Stimulated activated memory B cell treated with anti-CD40 and anti-IgM and Interleukin-4, amounts not matched to agents 10 μg/mL and 1 μg/mL and 100 μg/mL, for 72 hours (primary cell): ENCODE measurements around the gene ITGAL.

Experiments
- ATAC-seq: fragments of 150-1000 bp; cut with Tn5 transposase; 2 replicates; pipeline ENCODE4 v1.10.0; 2021
- H3K27ac Mint-ChIP-seq: one replicate; pipeline ENCODE4 v1.8.0; 2022; ENCODE audit warnings: mild to moderate bottlenecking, mixed read lengths
- H3K27me3 Mint-ChIP-seq: one replicate; pipeline ENCODE4 v1.8.0; 2022; ENCODE audit warnings: mixed read lengths
- H3K36me3 Mint-ChIP-seq: one replicate; pipeline ENCODE4 v1.8.0; 2022; ENCODE audit warnings: mixed read lengths
- H3K4me1 Mint-ChIP-seq: one replicate; pipeline ENCODE4 v1.8.0; 2022; ENCODE audit warnings: mixed read lengths
- H3K4me3 Mint-ChIP-seq: one replicate; pipeline ENCODE4 v1.8.0; 2022; ENCODE audit warnings: mild to moderate bottlenecking, moderate library complexity, mixed read lengths
- H3K9me3 Mint-ChIP-seq: one replicate; pipeline ENCODE4 v1.8.0; 2022; ENCODE audit warnings: mixed read lengths

ITGAL gene

GRCh38 chr16:30525844-30526136 lies 53.2 kb downstream of the ITGAL start:
- H3K4me3 Mint-ChIP-seq = peak overlapping the region; percentile 77
- H3K4me1 Mint-ChIP-seq = peaks cover 34% of the 10 kb centered on the region
- no peaks in the 10 kb centered on the region for H3K9me3 Mint-ChIP-seq
- no peaks in the 10 kb centered on the region for H3K27me3 Mint-ChIP-seq
- no peak overlapping the region for H3K27ac Mint-ChIP-seq
- peaks cover 15% of the 10 kb centered on the region for H3K36me3 Mint-ChIP-seq
- no peak for ATAC-seq

- no peaks in the 10 kb centered on the region for H3K27me3 Mint-ChIP-seq
- H3K36me3 Mint-ChIP-seq = peaks cover 15% of the 10 kb centered on the region
- peaks cover 34% of the 10 kb centered on the region for H3K4me1 Mint-ChIP-seq
- peak; percentile 64 for ATAC-seq
- H3K27ac Mint-ChIP-seq = peak within 1 kb of the TSS; percentile 77
- peak within 1 kb of the TSS; percentile 94 for H3K4me3 Mint-ChIP-seq
- H3K9me3 Mint-ChIP-seq = no peaks in the 10 kb centered on the region
Observed at GRCh38 chr16:30526137-30526822, 53.7 kb downstream of the ITGAL start, which contains the start of gene ZNF768. Gene ZNF768, minus strand, starts transcription at chr16:30526566. Its CDS starts 153 bp downstream, at chr16:30526413.

DNA sequence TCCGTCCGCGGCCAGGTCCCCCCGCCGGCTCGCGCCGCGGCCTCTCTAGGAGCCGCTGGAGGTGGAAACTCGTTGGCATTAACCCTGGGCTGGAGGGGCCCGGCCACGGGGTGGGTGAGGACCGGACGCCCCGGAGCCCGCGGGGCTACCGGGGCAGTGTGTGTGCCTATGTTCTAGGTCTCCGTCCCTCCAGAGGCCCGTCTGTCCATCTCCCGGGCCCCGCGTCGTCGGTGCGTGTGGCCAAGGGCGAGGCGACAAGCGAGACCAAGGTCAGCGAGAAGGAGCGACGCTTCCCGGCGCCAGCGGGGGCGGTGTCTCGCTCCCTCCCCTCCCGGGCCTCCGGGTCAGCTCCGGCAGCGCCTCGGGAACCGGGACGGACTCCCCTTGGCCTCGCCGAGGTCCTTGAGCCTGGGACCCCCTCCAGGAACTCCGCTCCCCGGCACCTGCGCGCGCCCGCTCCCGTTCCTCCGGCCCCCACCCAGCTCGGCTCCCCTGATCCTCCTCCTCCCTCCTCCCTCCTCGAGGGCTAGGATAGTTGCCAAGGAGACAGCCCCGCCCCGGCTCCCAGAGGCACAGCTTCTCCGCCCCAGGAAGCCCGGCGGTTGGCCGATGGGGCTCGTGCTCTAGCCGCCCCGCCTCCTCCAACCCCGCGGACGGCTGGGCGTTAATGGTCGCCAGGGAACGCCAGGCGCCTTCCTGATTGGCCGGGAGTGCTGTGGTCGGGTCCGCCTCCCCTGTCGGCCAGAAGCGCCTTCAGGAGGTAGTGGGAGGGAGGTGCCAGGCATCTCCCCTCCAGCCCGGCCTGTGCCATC lies 54.5 kb downstream of the ITGAL start:
- Mint-ChIP-seq H3K4me1 (peaks cover 34% of the 10 kb centered on the region), H3K27ac (peak overlapping the region; percentile 77), H3K4me3 (peak overlapping the region; percentile 94), H3K27me3 (no peaks in the 10 kb centered on the region), H3K9me3 (no peaks in the 10 kb centered on the region), H3K36me3 (peaks cover 10% of the 10 kb centered on the region)
- ATAC-seq = peak; percentile 91

GRCh38 chr16:30527635-30528178 lies 55.2 kb downstream of the ITGAL start:
- Mint-ChIP-seq H3K4me3 (peak overlapping the region; percentile 94), H3K4me1 (peaks cover 34% of the 10 kb centered on the region), H3K9me3 (no peaks in the 10 kb centered on the region), H3K36me3 (peaks cover 5% of the 10 kb centered on the region), H3K27ac (peak overlapping the region; percentile 77), H3K27me3 (no peaks in the 10 kb centered on the region)
- peak; percentile 53 for ATAC-seq

DNA sequence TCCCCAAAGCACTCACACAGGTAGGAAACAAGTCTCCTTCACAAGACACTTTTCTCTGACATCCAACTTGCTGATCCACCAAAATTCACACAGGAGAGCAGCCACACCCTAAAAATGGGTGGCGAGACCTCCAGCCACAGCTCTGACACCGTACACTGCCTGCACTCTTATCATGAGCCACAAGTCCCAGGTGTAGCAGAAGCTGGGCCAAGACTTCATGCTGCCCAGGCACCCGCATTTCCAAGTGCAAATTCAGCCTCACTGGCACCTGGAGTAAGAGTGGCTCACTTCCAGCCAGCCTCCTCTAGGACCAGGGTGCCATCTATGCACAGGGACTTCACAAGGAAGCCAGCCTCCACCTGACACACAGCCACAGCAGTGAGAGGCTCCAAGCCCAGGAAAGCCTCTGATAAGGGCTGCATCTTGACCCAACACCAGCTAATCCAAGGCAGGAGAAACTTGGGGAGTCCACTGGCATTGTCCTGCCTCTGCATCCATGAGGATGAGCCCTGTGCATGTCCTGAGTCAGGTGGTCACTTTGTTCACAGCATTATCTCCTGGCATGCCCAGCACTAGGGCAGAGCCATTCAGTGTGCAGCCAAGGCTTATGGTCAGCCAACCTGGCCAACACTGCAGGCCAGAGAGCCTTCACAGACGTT lies 56.4 kb downstream of the ITGAL start:
- no peak for ATAC-seq
- no peaks in the 10 kb centered on the region for H3K9me3 Mint-ChIP-seq
- H3K27me3 Mint-ChIP-seq = no peaks in the 10 kb centered on the region
- H3K36me3 Mint-ChIP-seq = peaks cover 5% of the 10 kb centered on the region
- H3K27ac Mint-ChIP-seq = peak overlapping the region; percentile 77
- peaks cover 45% of the 10 kb centered on the region for H3K4me1 Mint-ChIP-seq
- H3K4me3 Mint-ChIP-seq = no peak overlapping the region

DNA sequence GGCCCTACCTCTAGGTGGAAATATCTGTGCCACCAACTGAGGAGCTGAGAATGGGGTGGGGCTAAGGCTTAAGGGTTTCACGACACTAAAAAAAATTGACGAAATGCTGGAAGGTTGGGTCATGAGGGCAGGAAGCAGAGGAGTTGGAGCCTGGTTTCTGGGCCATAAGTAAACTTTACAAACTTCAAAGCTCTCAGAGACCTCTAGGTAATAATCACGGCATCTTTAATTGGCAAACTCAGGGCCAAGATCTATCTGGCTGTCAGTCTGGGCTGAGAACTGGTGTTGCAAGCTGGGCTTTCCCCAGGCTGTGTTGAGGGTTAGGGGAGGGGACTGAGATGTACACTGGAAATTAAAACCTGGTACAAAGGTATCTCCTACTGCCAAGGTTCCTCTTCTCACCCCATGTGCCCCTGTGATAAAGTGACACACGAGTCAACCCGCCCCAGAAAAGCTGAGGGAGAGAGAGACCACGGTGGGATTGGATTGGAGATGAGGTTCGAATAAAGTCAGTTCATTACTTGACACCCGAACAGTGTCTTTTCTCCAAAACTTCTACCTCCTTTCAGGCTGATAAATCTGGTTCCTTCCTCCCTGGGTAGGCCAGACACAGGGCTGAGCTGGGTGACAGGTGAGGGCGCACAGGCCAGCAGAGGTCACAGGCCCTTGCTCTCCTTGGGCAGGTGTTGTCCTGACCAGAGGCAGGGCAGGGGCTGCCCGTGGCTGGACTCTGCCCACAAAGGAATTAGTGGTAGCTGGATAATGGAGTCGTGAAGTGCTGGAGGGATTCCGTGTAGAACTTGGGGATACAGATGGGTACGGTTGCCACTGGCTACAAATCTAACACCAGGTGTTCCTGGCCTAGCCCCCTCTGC lies 57.9 kb downstream of the ITGAL start:
- Mint-ChIP-seq H3K4me3 (no peak overlapping the region), H3K9me3 (no peaks in the 10 kb centered on the region), H3K27me3 (no peaks in the 10 kb centered on the region), H3K27ac (no peak overlapping the region), H3K4me1 (peaks cover 38% of the 10 kb centered on the region), H3K36me3 (no peaks in the 10 kb centered on the region)
- ATAC-seq = no peak

DNA sequence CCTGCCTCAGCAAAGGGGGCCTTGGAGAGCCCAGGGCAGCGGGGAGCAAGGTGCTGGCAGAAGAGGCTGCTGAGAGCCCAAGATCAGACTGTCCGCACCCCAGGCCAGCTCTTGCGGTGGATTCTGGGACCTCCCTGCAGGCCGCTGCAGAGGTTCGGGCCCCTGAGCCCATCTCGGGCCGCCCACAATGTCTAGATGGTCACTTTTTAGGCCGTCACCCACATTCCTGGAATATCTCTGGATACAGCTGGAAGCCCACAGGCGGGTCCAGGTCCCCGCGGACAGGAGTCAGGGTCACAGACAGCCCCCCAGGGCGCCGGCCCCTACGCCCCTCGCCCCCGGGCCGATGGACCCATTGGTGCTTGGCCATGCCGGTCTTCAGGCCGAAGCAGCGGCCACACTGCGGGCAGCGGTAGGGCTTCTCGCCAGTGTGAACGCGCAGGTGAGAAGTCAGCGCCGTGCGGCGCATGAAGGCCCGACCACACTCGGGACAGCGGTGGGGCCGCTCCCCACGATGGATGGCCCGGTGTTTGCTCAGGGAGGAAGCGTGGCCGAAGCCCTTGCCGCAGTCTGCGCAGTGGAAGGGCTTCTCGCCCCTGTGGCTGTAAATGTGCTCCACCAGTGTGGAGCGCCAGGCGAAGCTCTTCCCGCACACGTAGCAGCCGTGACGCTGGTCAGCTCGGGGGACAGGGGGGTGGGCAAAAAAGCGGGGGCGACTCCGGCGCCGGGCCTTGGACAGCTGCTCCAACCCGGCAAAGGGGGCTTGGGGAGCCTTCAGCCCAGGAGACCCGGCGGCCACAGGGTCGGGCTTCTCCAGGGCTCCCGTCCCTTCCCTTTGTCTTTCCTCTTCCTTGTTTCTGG lies 60.0 kb downstream of the ITGAL start:
- Mint-ChIP-seq H3K4me1 (peaks cover 46% of the 10 kb centered on the region), H3K27ac (peak overlapping the region; percentile 95), H3K4me3 (no peak overlapping the region), H3K9me3 (no peaks in the 10 kb centered on the region), H3K36me3 (no peaks in the 10 kb centered on the region), H3K27me3 (no peaks in the 10 kb centered on the region)
- ATAC-seq = no peak

GRCh38 chr16:30533146-30533522 lies 60.6 kb downstream of the ITGAL start:
- peaks cover 42% of the 10 kb centered on the region for H3K4me1 Mint-ChIP-seq
- no peaks in the 10 kb centered on the region for H3K27me3 Mint-ChIP-seq
- peak overlapping the region; percentile 78 for H3K4me3 Mint-ChIP-seq
- H3K9me3 Mint-ChIP-seq = no peaks in the 10 kb centered on the region
- peaks cover 4% of the 10 kb centered on the region for H3K36me3 Mint-ChIP-seq
- H3K27ac Mint-ChIP-seq = peak overlapping the region; percentile 95
- ATAC-seq = no peak

DNA sequence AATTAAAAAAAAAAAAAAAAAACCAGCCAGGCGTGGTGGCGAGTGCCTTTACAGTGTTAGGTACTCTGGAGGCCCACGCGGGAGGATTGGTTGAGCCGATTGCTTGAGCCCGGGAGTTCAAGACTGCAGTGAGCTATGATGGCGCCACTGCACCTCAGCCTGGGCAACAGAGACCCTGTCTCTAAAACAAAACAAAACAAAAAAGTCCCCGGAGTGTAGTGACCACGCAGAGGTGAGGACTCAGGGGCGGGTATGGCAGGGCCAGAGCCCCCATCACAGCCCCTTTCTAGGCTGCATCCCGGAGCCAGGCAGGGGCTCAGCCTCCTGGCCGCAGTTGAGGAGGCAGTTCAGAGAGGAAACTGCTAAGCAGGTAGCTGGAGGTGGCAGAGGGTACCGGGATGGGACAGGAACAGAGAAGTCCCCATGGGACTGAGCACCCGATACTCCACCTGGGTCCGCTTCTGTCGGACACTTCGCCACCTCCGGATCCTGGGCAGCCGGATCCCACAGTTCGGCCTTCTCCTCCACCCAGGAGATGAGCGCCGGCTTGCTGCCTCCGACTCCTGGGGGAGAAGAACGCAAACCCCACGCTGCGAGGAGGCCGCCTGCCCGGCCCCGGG lies 61.3 kb downstream of the ITGAL start:
- Mint-ChIP-seq H3K27ac (peak overlapping the region; percentile 95), H3K4me3 (peak overlapping the region; percentile 94), H3K27me3 (no peaks in the 10 kb centered on the region), H3K4me1 (peaks cover 41% of the 10 kb centered on the region), H3K9me3 (no peaks in the 10 kb centered on the region), H3K36me3 (peaks cover 11% of the 10 kb centered on the region)
- ATAC-seq = peak; percentile 4

DNA sequence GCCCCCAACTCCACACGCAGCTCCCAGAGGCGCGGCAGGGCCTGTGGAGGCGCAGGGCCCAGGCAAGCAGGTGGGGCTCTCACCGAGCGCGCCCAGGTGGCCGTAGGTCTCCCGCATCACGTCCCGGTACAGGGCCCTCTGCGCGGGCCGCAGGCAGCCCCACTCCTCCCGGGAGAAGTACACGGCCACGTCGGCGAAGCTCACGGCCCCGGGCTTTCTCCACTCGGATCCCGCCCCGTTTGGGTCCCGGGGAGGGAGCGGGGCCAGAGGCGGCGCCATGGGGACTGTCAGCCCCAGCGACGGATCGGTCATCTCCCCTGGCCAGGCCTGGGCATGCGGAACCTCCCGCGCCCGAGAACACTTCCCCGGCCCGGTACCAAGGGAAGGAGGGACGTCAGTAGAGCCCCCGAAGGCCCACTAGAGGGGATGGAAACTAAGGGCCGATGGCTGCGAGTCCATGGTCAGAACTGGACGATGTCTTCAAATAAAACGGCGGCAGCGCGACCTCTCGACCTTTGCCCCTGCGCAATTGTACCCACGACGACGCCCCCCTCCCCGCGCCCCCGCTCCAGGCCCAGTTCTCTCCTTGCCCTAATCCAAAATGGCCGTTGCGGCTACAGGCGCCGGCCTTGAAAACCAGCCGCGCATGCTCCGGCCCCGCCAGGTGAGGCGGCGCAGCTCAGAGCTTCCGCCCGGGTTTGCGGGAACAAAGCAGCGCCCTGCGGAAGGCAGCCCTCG lies 62.0 kb downstream of the ITGAL start, which contains the start of gene ZNF747:
Gene ZNF747, minus strand, starts transcription at position 491 of the 738 bp plus-strand sequence. Its CDS starts 179 bp downstream, at position 312.
- Mint-ChIP-seq H3K4me1 (peaks cover 38% of the 10 kb centered on the region), H3K36me3 (peaks cover 14% of the 10 kb centered on the region)

GRCh38 chr16:30535106-30535776 lies 62.7 kb downstream of the ITGAL start:
- Mint-ChIP-seq H3K9me3 (no peaks in the 10 kb centered on the region), H3K27me3 (no peaks in the 10 kb centered on the region), H3K4me1 (peaks cover 38% of the 10 kb centered on the region), H3K4me3 (peak overlapping the region; percentile 94), H3K27ac (peak overlapping the region; percentile 95), H3K36me3 (peaks cover 14% of the 10 kb centered on the region)
- ATAC-seq = peak; percentile 40

More for the DNA sequence above, 62.0 kb downstream of the ITGAL start, which contains the start of gene ZNF747:
- H3K4me3 Mint-ChIP-seq = peak within 1 kb of the TSS; percentile 94
- H3K27me3 Mint-ChIP-seq = no peaks in the 10 kb centered on the region
- peak; percentile 91 for ATAC-seq
- peak within 1 kb of the TSS; percentile 95 for H3K27ac Mint-ChIP-seq
- no peaks in the 10 kb centered on the region for H3K9me3 Mint-ChIP-seq

- Mint-ChIP-seq H3K27ac (peak overlapping the region; percentile 95), H3K36me3 (peaks cover 14% of the 10 kb centered on the region), H3K27me3 (no peaks in the 10 kb centered on the region), H3K9me3 (no peaks in the 10 kb centered on the region), H3K4me1 (peaks cover 38% of the 10 kb centered on the region), H3K4me3 (peak overlapping the region; percentile 94)
- peak; percentile 74 for ATAC-seq
Observed at GRCh38 chr16:30535777-30536190, 63.2 kb downstream of the ITGAL start.
